A549 (cell line): ENCODE measurements around the gene SGIP1. TPM values are rescaled to one million over a fixed set of nuclear protein-coding genes. Genes with fewer than 3 reads are reported as not detected.

Source experiments
- ATAC-seq, 2 experiments: fragments of 200-7000 bp in 1 of 2; fragments of >200 bp in 1 of 2; cut with Nextera tagmentation in 1 of 2; cut with Tn5 transposase in 1 of 2; 3 replicates each; pipeline versions ENCODE4 v1.8.0 to v1.9.1; 2018 to 2020; ENCODE audit warnings: mild to moderate bottlenecking in 1 of 2, moderate library complexity in 1 of 2
- CTCF ChIA-PET: fragments of 300-600 bp; sonication (Branson Sonifier 250); formaldehyde crosslinking; extraction: SDS; loops from one replicate; lab custom pipeline; 2021; ENCODE audit warnings: antibody characterized with exemption, inconsistent platforms; lab: Yijun Ruan, JAX
- POLR2A ChIA-PET: fragments of 350-600 bp; formaldehyde crosslinking; extraction: SDS; loops from one replicate; lab custom pipeline; 2021; ENCODE audit warnings: antibody characterized with exemption, inconsistent platforms; lab: Yijun Ruan, JAX
- DNase-seq, 2 experiments: peaks; one replicate each; pipeline versions ENCODE4 v3.0.0 to v3.0.0-alpha.2; 2011 to 2016; ENCODE audit warnings: low read depth in 1 of 2, low spot score in 1 of 2
- FAIRE-seq: peaks from 2 replicates; lab custom pipeline; 2011; peaks lifted over from hg19 to GRCh38; lab: Jason Lieb, UNC
- H3K27ac ChIP-seq, 2 experiments: fragments of >200 bp; sonication (Bioruptor Twin); formaldehyde crosslinking; 3 replicates each; pipeline ENCODE4 v1.5.1; 2016 to 2017
- H3K4me1 ChIP-seq: fragments of >200 bp; sonication (Bioruptor Twin); formaldehyde crosslinking; 3 replicates; pipeline ENCODE4 v1.6.1; 2016
- H3K4me2 ChIP-seq: fragments of >200 bp; sonication (Bioruptor Twin); formaldehyde crosslinking; 3 replicates; pipeline ENCODE4 v1.6.1; 2016
- H3K4me3 ChIP-seq: fragments of >200 bp; sonication (Bioruptor Twin); formaldehyde crosslinking; 3 replicates; pipeline ENCODE4 v1.5.1; 2016
- H3K9me3 ChIP-seq: fragments of >200 bp; sonication (Bioruptor Twin); formaldehyde crosslinking; 3 replicates; pipeline ENCODE4 v1.6.1; 2016
- BHLHE40 ChIP-seq: IDR thresholded peaks from 2 replicates; pipeline ENCODE4 v1.6.1; 2012; ENCODE audit warnings: low read depth, low read length, inconsistent platforms
- CBX8 ChIP-seq: fragments of 200-600 bp; sonication (generic); IDR thresholded peaks from 2 replicates; pipeline ENCODE4 v1.6.1; 2016
- EHMT2 ChIP-seq: fragments of 200-600 bp; sonication (generic); IDR thresholded peaks from 2 replicates; pipeline ENCODE4 v1.6.1; 2016; ENCODE audit warnings: antibody characterized with exemption, low read depth, mild to moderate bottlenecking, moderate library complexity
- ESRRA ChIP-seq: fragments of 150-350 bp; IDR thresholded peaks from 2 replicates; pipeline ENCODE4 v1.6.1; 2014; ENCODE audit warnings: mild to moderate bottlenecking, low read length, borderline replicate concordance
- FOSB ChIP-seq: fragments of 250-450 bp; sonication (Bioruptor Pico); IDR thresholded peaks from 2 replicates; pipeline ENCODE4 v1.5.0; 2020; ENCODE audit warnings: mild to moderate bottlenecking, moderate library complexity
- GATA3 ChIP-seq: IDR thresholded peaks from 2 replicates; pipeline ENCODE4 v1.6.1; 2012; ENCODE audit warnings: borderline replicate concordance
- HEYL ChIP-seq: fragments of 250-450 bp; sonication (Bioruptor Pico); IDR thresholded peaks from 2 replicates; pipeline ENCODE4 v1.8.0; 2021; ENCODE audit warnings: mild to moderate bottlenecking, moderate library complexity
- HOXA7 ChIP-seq: fragments of 250-450 bp; sonication (Bioruptor Pico); IDR thresholded peaks from 2 replicates; pipeline ENCODE4 v1.5.0; 2020; ENCODE audit warnings: mild to moderate bottlenecking, moderate library complexity
- HOXB13 ChIP-seq: fragments of 250-450 bp; sonication (Bioruptor Pico); IDR thresholded peaks from 2 replicates; pipeline ENCODE4 v1.5.0; 2020; ENCODE audit warnings: low read depth, mild to moderate bottlenecking, moderate library complexity
- JUNB ChIP-seq: fragments of >200 bp; sonication (Bioruptor Twin); formaldehyde crosslinking; IDR thresholded peaks from 2 replicates; pipeline ENCODE4 v1.6.1; 2016
- KDM1A ChIP-seq: fragments of 200-600 bp; sonication (generic); IDR thresholded peaks from 2 replicates; pipeline ENCODE4 v1.6.1; 2016; ENCODE audit warnings: low read depth, mild to moderate bottlenecking
- KDM5A ChIP-seq: fragments of 200-600 bp; sonication (generic); IDR thresholded peaks from 2 replicates; pipeline ENCODE4 v1.6.1; 2016; ENCODE audit warnings: antibody characterized with exemption, mild to moderate bottlenecking
- MAFK ChIP-seq: fragments of 450-650 bp; IDR thresholded peaks from 2 replicates; pipeline ENCODE4 v1.6.1; 2014; ENCODE audit not compliant: partially characterized antibody
- MYC ChIP-seq: IDR thresholded peaks from 2 replicates; pipeline ENCODE4 v1.6.1; 2012; ENCODE audit warnings: mild to moderate bottlenecking, inconsistent platforms, low read length, improper control_type of control experiment, borderline replicate concordance
- NFE2L2 ChIP-seq: fragments of 150-350 bp; conservative IDR thresholded peaks from 2 replicates; pipeline ENCODE4 v1.6.1; 2014; ENCODE audit warnings: low read length
- POLR2AphosphoS2 ChIP-seq: conservative IDR thresholded peaks from 2 replicates; pipeline ENCODE4 v1.6.1; 2012; ENCODE audit warnings: low read length, improper control_type of control experiment, inconsistent platforms
- RARB ChIP-seq: fragments of 250-450 bp; sonication (Bioruptor Pico); IDR thresholded peaks from 2 replicates; pipeline ENCODE4 v1.8.0; 2021; ENCODE audit warnings: mild to moderate bottlenecking, moderate library complexity
- RFX5 ChIP-seq: fragments of 450-650 bp; IDR thresholded peaks from 2 replicates; pipeline ENCODE4 v1.7.1; 2014; ENCODE audit warnings: antibody characterized with exemption, mild to moderate bottlenecking, moderate library complexity
- RNF2 ChIP-seq: fragments of 200-600 bp; sonication (generic); IDR thresholded peaks from 2 replicates; pipeline ENCODE4 v1.6.1; 2016; ENCODE audit warnings: low read depth, mild to moderate bottlenecking, antibody characterized with exemption, moderate library complexity, borderline replicate concordance
- WGBS: methylation state at CpG from one replicate; pipeline ENCODE4 v1.1.6; 2017; ENCODE audit errors: missing lambda C conversion rate; 5-methylcytosine and 5-hydroxymethylcytosine counted together
- polyA plus RNA-seq, 4 experiments: library from polyadenylated mRNA; depleted of rRNA in 3 of 4; stranded (reverse); fragments of >200 nt; fragmentation: RNase III in 1 of 4; extraction: RNeasy Plus Mini Kit Qiagen cat#74134 plus additional on column Dnase treatment in 1 of 4; gene quantifications; 2 replicates in 3 of 4; 3 replicates in 1 of 4; pipeline ENCODE4 v1.2.3, GENCODE V29; 2011 to 2017
- TF ChIP-seq, protein P1 (sequence below): fragments of 200-600 bp; sonication (generic); IDR thresholded peaks from 2 replicates; pipeline ENCODE4 v1.6.1; 2016; ENCODE audit warnings: antibody characterized with exemption, mild to moderate bottlenecking, moderate library complexity
- TF ChIP-seq, protein P2 (sequence below): fragments of >200 bp; sonication (Bioruptor Twin); formaldehyde crosslinking; IDR thresholded peaks from 3 replicates; pipeline ENCODE4 v1.5.1; 2016
- TF ChIP-seq, protein P3 (sequence below): fragments of >200 bp; sonication (Bioruptor Twin); formaldehyde crosslinking; IDR thresholded peaks from 2 replicates; pipeline ENCODE4 v1.6.1; 2016
- TF ChIP-seq, protein P4 (sequence below): fragments of 450-650 bp; IDR thresholded peaks from 2 replicates; pipeline ENCODE4 v1.6.1; 2014; ENCODE audit warnings: antibody characterized with exemption

The SGIP1 gene
- polyA plus RNA-seq, 2 of the 4 experiments (the other 2 are of a cell fraction): not detected

DNA sequence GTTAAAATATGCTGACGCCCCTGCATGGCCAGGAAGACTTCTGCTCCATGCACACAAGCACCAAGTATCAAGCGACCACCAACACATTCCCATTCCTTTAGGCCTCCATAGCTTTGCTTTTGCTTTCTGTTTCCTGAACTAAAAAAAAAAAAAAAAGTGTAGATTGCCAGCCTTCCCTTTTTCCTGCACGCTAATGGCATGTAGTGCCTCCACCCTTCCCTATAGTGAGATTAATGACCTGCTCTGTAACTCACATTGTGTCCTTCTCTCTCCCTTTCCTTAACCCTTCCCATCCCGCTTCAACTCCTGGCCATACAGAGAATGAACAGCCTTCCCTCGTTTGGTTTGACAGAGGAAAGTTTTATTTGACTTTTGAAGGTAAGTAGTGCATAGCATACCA lies 161.2 kb downstream of the SGIP1 start:
- Histone ChIP-seq H3K9me3 (no peaks in the 10 kb centered on the region), H3K4me2 (no peak overlapping the region), H3K4me1 (no peaks in the 10 kb centered on the region), H3K27ac (no peak overlapping the region), H3K4me3 (no peak overlapping the region)
- POLR2A ChIA-PET: no interaction called here
- DNase-seq: no peak
- ATAC-seq: no peak
- WGBS: 48% methylated on average over 5 of the region's 5 CpGs
- CTCF ChIA-PET: no interaction called here
- TF ChIP-seq HOXB13 (CRISPR knock-in tag) (no peak), KDM5A (no peak), RNF2 (no peak), RFX5 (no peak), KDM1A (no peak), FOSB (CRISPR knock-in tag) (no peak), POLR2AphosphoS2 (no peak), MYC (no peak), CBX8 (no peak), GATA3 (no peak)
- TF ChIP-seq, protein P1, sequence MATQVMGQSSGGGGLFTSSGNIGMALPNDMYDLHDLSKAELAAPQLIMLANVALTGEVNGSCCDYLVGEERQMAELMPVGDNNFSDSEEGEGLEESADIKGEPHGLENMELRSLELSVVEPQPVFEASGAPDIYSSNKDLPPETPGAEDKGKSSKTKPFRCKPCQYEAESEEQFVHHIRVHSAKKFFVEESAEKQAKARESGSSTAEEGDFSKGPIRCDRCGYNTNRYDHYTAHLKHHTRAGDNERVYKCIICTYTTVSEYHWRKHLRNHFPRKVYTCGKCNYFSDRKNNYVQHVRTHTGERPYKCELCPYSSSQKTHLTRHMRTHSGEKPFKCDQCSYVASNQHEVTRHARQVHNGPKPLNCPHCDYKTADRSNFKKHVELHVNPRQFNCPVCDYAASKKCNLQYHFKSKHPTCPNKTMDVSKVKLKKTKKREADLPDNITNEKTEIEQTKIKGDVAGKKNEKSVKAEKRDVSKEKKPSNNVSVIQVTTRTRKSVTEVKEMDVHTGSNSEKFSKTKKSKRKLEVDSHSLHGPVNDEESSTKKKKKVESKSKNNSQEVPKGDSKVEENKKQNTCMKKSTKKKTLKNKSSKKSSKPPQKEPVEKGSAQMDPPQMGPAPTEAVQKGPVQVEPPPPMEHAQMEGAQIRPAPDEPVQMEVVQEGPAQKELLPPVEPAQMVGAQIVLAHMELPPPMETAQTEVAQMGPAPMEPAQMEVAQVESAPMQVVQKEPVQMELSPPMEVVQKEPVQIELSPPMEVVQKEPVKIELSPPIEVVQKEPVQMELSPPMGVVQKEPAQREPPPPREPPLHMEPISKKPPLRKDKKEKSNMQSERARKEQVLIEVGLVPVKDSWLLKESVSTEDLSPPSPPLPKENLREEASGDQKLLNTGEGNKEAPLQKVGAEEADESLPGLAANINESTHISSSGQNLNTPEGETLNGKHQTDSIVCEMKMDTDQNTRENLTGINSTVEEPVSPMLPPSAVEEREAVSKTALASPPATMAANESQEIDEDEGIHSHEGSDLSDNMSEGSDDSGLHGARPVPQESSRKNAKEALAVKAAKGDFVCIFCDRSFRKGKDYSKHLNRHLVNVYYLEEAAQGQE: no peak
- no peak for FAIRE-seq

DNA sequence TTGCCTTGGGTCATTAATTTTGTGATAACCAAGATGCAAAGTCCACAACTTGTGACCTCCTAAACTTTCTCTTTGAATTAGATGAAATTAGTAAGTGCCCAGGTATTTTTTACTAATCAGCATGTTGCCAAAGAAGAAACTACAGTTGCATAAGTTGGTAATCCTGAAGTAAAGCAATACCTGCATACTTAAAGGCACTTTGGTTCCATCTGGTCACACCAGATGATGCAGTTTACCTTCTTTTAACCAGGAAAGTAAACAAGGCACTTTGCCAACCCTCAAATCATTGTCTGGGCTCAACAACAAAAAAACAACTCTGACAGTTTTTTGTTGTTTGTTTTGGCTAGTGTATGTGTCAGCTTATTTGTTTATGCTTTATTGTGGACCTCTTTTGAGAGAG lies 162.8 kb downstream of the SGIP1 start:
- no peak for TF ChIP-seq BHLHE40
- TF ChIP-seq HOXA7: no peak
- TF ChIP-seq MAFK: no peak
- TF ChIP-seq, protein P2, sequence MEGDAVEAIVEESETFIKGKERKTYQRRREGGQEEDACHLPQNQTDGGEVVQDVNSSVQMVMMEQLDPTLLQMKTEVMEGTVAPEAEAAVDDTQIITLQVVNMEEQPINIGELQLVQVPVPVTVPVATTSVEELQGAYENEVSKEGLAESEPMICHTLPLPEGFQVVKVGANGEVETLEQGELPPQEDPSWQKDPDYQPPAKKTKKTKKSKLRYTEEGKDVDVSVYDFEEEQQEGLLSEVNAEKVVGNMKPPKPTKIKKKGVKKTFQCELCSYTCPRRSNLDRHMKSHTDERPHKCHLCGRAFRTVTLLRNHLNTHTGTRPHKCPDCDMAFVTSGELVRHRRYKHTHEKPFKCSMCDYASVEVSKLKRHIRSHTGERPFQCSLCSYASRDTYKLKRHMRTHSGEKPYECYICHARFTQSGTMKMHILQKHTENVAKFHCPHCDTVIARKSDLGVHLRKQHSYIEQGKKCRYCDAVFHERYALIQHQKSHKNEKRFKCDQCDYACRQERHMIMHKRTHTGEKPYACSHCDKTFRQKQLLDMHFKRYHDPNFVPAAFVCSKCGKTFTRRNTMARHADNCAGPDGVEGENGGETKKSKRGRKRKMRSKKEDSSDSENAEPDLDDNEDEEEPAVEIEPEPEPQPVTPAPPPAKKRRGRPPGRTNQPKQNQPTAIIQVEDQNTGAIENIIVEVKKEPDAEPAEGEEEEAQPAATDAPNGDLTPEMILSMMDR: no peak
- TF ChIP-seq ESRRA: no peak
- no peak for TF ChIP-seq NFE2L2
- TF ChIP-seq, protein P3, sequence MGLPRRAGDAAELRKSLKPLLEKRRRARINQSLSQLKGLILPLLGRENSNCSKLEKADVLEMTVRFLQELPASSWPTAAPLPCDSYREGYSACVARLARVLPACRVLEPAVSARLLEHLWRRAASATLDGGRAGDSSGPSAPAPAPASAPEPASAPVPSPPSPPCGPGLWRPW: no peak
- no peak for TF ChIP-seq HEYL (CRISPR knock-in tag)
- TF ChIP-seq RARB (CRISPR knock-in tag): no peak
- no peak for TF ChIP-seq CBX8
- TF ChIP-seq, protein P4, sequence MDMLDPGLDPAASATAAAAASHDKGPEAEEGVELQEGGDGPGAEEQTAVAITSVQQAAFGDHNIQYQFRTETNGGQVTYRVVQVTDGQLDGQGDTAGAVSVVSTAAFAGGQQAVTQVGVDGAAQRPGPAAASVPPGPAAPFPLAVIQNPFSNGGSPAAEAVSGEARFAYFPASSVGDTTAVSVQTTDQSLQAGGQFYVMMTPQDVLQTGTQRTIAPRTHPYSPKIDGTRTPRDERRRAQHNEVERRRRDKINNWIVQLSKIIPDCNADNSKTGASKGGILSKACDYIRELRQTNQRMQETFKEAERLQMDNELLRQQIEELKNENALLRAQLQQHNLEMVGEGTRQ: no peak
- no peak for TF ChIP-seq EHMT2
- no peak for TF ChIP-seq JUNB
- ATAC-seq: no peak
- POLR2A ChIA-PET: no interaction called here

More for the DNA sequence above, 162.8 kb downstream of the SGIP1 start:
- no peaks in the 10 kb centered on the region for H3K9me3 ChIP-seq
- no peaks in the 10 kb centered on the region for H3K4me1 ChIP-seq
- H3K4me3 ChIP-seq: no peak overlapping the region
- no peak overlapping the region for H3K27ac ChIP-seq
- CTCF ChIA-PET: no interaction called here
- DNase-seq (no peak), FAIRE-seq (no peak)
- H3K4me2 ChIP-seq: no peak overlapping the region
